Testis (tissue), 2 donors: ENCODE data around the gene CBARP.

Source experiments
- POLR2A ChIP-seq: fragments of 450-650 bp; IDR thresholded peaks from one replicate; pipeline ENCODE4 v1.6.1; 2017; ENCODE audit warnings: antibody characterized with exemption, mild to moderate bottlenecking, moderate library complexity
- TF ChIP-seq, protein P1 (sequence below), 3 experiments: fragments of 450-650 bp in 2 of 3; fragments of 200-600 bp in 1 of 3; sonication (generic) in 1 of 3; IDR thresholded peaks; one replicate each; pipeline ENCODE4 v1.5.1; 2016 to 2019; ENCODE audit warnings: antibody characterized with exemption in 3 of 3, mild to moderate bottlenecking in 2 of 3, moderate library complexity in 1 of 3

- no peak for TF ChIP-seq POLR2A
- TF ChIP-seq, protein P1, sequence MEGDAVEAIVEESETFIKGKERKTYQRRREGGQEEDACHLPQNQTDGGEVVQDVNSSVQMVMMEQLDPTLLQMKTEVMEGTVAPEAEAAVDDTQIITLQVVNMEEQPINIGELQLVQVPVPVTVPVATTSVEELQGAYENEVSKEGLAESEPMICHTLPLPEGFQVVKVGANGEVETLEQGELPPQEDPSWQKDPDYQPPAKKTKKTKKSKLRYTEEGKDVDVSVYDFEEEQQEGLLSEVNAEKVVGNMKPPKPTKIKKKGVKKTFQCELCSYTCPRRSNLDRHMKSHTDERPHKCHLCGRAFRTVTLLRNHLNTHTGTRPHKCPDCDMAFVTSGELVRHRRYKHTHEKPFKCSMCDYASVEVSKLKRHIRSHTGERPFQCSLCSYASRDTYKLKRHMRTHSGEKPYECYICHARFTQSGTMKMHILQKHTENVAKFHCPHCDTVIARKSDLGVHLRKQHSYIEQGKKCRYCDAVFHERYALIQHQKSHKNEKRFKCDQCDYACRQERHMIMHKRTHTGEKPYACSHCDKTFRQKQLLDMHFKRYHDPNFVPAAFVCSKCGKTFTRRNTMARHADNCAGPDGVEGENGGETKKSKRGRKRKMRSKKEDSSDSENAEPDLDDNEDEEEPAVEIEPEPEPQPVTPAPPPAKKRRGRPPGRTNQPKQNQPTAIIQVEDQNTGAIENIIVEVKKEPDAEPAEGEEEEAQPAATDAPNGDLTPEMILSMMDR (IDR thresholded peaks at IDR 0.05), result no peak
Observed at GRCh38 chr19:1214862-1215731, 22.7 kb downstream of the CBARP start.
